Measurements from ENCODE around the gene NFATC2. TPM values are rescaled to one million over a fixed set of nuclear protein-coding genes. Genes with fewer than 3 reads are reported as not detected.
"Not testable (repeated sequence)": the region's sequence is repeated elsewhere in the genome, so short reads cannot be mapped to it uniquely, and the experiment has no call there.

The NFATC2 gene
- total RNA-seq, 2 donors from 2014 or later = 5.8 to 7.3 TPM

GRCh38 chr20:51543422-51543788 is 886 bp upstream of the NFATC2 start:
- H3K36me3 ChIP-seq = no peaks in the 10 kb centered on the region
- no peak for TF ChIP-seq CTCF (IDR thresholded peaks at IDR 0.05)
- DNase-seq = no peak
- no peak overlapping the region for H3K4me3 ChIP-seq
- no peak overlapping the region for H3K9ac ChIP-seq (ENCODE audit: low read depth in 2 of 2, low read length in 2 of 2)
- peaks cover 7% of the 10 kb centered on the region for H3K4me1 ChIP-seq
- intact Hi-C loops (cut with DNase I) = no loop called here
- no peak overlapping the region for H3K27ac ChIP-seq
- no peaks in the 10 kb centered on the region for H3K27me3 ChIP-seq
- H3K9me3 ChIP-seq = no peaks in the 10 kb centered on the region

GRCh38 chr20:51542033-51542570 is 417 bp downstream of the NFATC2 start:
- Histone ChIP-seq H3K4me3 (peak overlapping the region; percentile 65), H3K9me3 (no peaks in the 10 kb centered on the region), H3K27me3 (no peaks in the 10 kb centered on the region), H3K36me3 (no peaks in the 10 kb centered on the region), H3K9ac (ENCODE audit: low read depth in 2 of 2, low read length in 2 of 2) (peak overlapping the region; percentile 63 to 68), H3K4me1 (peaks cover 7% of the 10 kb centered on the region), H3K27ac (peak overlapping the region; percentile 74)
- no peak for TF ChIP-seq CTCF (IDR thresholded peaks at IDR 0.05)
- peak; percentile 56 for DNase-seq
- intact Hi-C loops (cut with DNase I) = no loop called here

- H3K9me3 ChIP-seq = no peaks in the 10 kb centered on the region
- peak; percentile 82 for DNase-seq
- H3K27ac ChIP-seq = peak overlapping the region; percentile 74
- TF ChIP-seq CTCF (IDR thresholded peaks at IDR 0.05) = no peak
- peak overlapping the region; percentile 63 to 68 for H3K9ac ChIP-seq (ENCODE audit: low read depth in 2 of 2, low read length in 2 of 2)
- no peaks in the 10 kb centered on the region for H3K36me3 ChIP-seq
- H3K4me1 ChIP-seq = peaks cover 7% of the 10 kb centered on the region
- intact Hi-C loops (cut with DNase I) = no loop called here
- peak overlapping the region; percentile 65 for H3K4me3 ChIP-seq
- H3K27me3 ChIP-seq = no peaks in the 10 kb centered on the region
These were observed 1.1 kb downstream of the NFATC2 start for GRCh38 chr20:51541189-51542032.

GRCh38 chr20:51540580-51540979 is 1.9 kb downstream of the NFATC2 start:
- Histone ChIP-seq H3K27ac (peak overlapping the region; percentile 74), H3K36me3 (no peaks in the 10 kb centered on the region), H3K4me1 (peaks cover 7% of the 10 kb centered on the region), H3K9me3 (no peaks in the 10 kb centered on the region), H3K4me3 (no peak overlapping the region), H3K27me3 (no peaks in the 10 kb centered on the region), H3K9ac (ENCODE audit: low read depth in 2 of 2, low read length in 2 of 2) (peak overlapping the region in 1 of 2 donors; percentile 63)
- no peak for TF ChIP-seq CTCF (IDR thresholded peaks at IDR 0.05)
- intact Hi-C loops (cut with DNase I) = no loop called here
- DNase-seq = no peak

- H3K27me3 ChIP-seq; intact Hi-C loops (cut with DNase I); H3K9me3 ChIP-seq; H3K4me1 ChIP-seq; H3K27ac ChIP-seq; H3K9ac ChIP-seq (ENCODE audit: low read depth in 2 of 2, low read length in 2 of 2); DNase-seq; H3K36me3 ChIP-seq; H3K4me3 ChIP-seq: not testable (repeated sequence)
These were observed 2.4 kb downstream of the NFATC2 start for GRCh38 chr20:51540074-51540473.
